AG09319 (cell line): ENCODE data around the gene SHISA6.

Source experiments
- DNase-seq: peaks from one replicate; pipeline ENCODE4 v3.0.0-alpha.2; 2010; ENCODE audit warnings: low read depth; ENCODE audit errors: extremely low read depth
- CTCF ChIP-seq: IDR thresholded peaks from 2 replicates; pipeline ENCODE4 v1.5.1; 2011; ENCODE audit warnings: low read depth, mild to moderate bottlenecking, inconsistent platforms, low read length, moderate library complexity

SHISA6 gene

GRCh38 chr17:11244776-11245175, 3.8 kb downstream of the SHISA6 start:
- no peak for DNase-seq
- TF ChIP-seq CTCF = no peak

- no peak for TF ChIP-seq CTCF
- no peak for DNase-seq
Measured at GRCh38 chr17:11245187-11245586, 4.2 kb downstream of the SHISA6 start.

GRCh38 chr17:11245791-11246190, 4.8 kb downstream of the SHISA6 start:
- TF ChIP-seq CTCF = no peak
- DNase-seq = no peak

GRCh38 chr17:11250161-11250560, 9.1 kb downstream of the SHISA6 start:
- no peak for DNase-seq
- TF ChIP-seq CTCF = no peak

- no peak for TF ChIP-seq CTCF
- no peak for DNase-seq
Measured at GRCh38 chr17:11251561-11252107, 10.6 kb downstream of the SHISA6 start.

- no peak for TF ChIP-seq CTCF
- DNase-seq = no peak
Measured at GRCh38 chr17:11252146-11252545, 11.1 kb downstream of the SHISA6 start.

GRCh38 chr17:11256877-11257276, 15.9 kb downstream of the SHISA6 start:
- no peak for TF ChIP-seq CTCF
- no peak for DNase-seq
